D341Med (cell line): Measurements from ENCODE around the gene ZNF462.

Experiments
- DNase-seq: peaks from one replicate; pipeline ENCODE4 v3.0.0; 2012; ENCODE audit warnings: low spot score

The ZNF462 gene

DNA sequence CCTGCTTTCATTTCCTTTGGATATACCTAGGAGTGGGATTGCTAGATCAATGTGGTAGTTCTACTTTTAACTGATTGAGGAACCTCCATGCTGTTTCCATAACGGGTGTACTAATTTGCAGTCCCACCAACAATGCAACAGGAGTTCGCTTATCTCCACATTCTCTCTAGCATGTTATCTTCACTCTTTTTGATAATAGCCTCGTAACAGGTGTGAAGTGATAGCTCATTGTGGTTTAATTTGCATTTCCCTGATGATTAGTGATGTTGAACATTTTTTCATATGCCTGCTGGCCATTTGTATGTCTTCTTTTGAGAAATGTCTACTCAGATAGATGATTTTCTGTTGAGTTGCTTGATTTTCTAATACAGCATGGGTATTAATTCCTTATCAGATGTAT lies 142.2 kb downstream of the ZNF462 start:
- no peak for DNase-seq

GRCh38 chr9:107007402-107007801 lies 144.4 kb downstream of the ZNF462 start:
- DNase-seq: peak; percentile 45

GRCh38 chr9:107008011-107008410 lies 145.0 kb downstream of the ZNF462 start:
- peak; percentile 67 for DNase-seq

GRCh38 chr9:107008447-107008846 lies 145.5 kb downstream of the ZNF462 start:
- peak; percentile 50 for DNase-seq

DNA sequence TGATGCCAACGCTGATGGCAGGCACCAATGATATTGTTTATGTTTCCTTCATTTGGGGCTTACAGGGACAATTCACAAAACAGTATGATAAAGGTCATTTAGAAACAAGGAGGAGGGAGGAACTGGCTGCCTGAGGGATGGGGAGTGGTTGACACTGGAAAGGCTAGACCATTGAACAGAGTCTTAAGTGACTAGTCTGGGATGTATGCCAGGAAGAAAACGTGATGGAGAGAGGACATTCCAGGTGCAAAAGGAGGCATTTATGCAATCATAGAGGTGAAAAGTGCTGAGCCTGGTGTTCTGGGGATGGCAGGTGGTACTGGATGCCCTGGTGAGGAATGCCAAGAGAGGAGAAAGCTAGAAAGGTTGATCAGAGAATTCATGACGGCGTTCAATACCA lies 153.4 kb downstream of the ZNF462 start:
- DNase-seq: no peak

- no peak for DNase-seq
Observed at GRCh38 chr9:107018861-107019545, 156.0 kb downstream of the ZNF462 start.

DNA sequence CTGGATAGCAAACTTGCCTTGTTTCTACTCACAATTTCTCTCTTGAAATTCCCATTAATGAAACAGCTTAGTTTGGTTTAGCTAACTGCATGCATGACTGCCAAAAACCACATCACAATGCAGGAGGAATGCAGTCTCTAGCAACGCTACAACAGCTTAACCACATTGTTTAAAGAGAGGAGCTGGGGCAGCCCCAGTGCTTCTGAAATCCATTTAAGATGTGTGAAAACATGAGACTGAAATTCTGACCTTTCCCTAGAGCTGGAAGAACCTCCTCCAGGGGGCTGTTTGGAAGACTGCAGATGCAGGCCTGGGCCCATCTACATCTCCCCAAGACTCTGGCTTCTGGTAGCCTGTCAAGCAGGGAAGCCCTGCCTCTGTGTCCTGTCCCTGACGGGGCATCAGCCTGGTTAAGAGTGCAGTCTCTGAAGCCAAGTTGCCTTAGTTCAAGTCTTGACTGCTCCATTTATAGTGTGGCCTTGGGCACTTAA lies 157.1 kb downstream of the ZNF462 start:
- no peak for DNase-seq

- no peak for DNase-seq
Observed at GRCh38 chr9:107024193-107024592, 161.2 kb downstream of the ZNF462 start.

DNA sequence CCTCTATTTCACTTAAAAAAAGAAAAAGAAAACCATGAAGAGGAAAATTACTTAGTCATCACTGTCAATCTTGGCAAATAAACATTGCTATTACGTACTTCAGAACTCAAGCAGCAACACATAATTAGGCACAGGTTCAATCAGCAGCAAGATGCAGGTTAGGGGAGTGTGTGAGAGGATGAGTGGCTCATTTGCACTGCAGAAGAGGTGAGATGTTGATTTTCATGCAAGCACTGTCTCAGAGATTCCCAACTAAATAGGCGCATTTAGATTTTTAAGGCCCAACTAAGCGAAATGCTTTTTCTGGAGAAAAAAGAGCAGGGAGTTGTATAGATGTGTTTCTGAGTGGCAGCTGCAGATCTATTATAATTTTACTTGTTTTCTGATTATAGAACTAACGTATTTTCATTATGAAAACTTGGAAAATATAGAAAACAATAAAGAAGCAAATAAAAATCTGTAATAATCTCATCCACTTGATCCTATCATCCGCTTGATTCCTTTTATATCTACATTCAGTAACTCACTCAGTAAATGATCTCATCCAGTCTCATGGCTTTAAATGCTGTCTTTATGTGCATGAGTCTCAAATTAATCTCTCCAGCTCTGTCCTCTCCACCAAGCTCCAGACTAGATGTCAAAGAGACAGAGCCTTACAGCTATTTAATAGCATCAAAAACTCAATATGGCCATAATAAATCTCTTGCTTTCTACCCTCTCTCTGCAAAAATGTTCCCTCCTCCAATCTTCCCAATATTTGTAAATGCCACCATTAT lies 162.5 kb downstream of the ZNF462 start:
- no peak for DNase-seq

- DNase-seq: no peak
Observed at GRCh38 chr9:107029146-107029545, 166.2 kb downstream of the ZNF462 start.

DNA sequence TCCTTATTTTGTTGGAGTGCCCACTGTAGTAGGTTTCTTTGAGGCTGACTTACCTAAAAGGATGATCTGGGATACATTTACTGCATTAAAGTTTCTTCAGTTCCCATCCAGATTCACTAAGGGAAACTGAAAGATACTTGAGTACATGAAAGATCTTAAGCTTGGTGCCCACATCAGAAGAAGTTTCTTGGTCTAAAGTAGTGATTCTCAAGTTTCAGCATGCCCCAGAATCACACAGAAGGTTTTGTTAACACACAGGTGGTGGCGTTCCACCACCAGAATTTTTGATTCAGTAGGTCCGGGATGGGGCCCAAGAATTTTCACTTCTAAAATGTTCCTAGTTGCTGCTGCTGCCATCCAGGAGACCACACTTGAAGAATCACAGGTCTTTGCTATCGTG lies 171.0 kb downstream of the ZNF462 start:
- no peak for DNase-seq

DNA sequence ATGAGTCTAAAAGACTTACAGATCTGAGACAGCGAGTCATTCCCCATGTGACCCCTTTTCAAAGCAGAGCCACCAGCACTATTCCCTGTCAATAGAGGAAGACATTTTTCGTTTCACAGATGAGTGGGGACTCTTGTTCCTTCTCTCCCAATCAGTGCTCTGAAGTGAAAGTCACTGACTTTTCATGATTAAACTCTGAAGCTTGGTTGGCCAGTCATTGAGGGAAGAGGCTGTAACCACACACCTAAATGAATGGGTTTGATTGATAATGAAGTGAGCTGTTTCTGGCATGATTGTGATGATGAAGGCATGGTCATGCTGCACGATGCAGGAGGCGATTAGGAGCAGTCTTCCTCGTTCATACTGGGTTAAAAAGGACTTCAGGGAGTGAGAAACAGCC lies 171.9 kb downstream of the ZNF462 start:
- no peak for DNase-seq

- DNase-seq: peak; percentile 60
Observed at GRCh38 chr9:107036367-107036766, 173.4 kb downstream of the ZNF462 start.

DNA sequence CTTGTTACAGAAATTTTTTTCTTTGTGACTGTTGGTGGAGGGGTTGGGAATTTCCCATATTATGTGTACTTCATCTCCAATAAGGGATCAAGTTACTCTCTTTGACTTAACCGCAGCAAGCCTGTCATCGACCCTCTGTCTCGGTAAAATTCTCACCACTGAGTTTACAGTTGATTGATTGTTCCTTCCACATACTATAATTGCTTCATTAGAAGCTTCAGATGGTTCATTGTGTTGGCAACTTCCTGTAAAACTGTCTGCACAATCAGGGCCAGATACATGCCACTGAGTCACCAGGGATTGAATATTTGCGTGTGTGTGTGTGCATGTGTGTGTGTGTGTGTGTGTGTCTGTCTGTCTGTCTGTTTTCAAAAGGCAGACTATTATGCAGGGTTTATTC lies 176.6 kb downstream of the ZNF462 start:
- no peak for DNase-seq

DNA sequence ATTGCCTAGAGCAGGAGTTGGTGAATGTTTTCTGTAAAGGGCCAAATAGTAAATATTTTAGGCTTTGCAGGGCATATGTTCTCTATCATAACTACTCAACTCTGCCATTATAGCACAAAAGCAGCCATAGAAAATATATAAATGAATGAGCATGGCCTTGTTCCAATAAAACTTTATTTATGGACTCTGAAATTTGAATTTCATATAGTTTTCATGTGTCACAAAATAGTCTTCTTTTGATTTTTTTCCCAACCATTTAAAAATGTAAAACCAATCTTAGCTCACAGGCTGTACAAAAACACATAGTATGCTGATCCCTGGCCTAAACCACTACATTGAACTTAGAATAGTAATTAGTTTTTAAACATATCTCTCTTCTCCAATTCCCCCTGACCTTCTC lies 179.6 kb downstream of the ZNF462 start:
- no peak for DNase-seq

- DNase-seq: peak; percentile 80
Observed at GRCh38 chr9:107043886-107044285, 180.9 kb downstream of the ZNF462 start.

GRCh38 chr9:107044872-107045271 lies 181.9 kb downstream of the ZNF462 start:
- peak; percentile 47 for DNase-seq

DNA sequence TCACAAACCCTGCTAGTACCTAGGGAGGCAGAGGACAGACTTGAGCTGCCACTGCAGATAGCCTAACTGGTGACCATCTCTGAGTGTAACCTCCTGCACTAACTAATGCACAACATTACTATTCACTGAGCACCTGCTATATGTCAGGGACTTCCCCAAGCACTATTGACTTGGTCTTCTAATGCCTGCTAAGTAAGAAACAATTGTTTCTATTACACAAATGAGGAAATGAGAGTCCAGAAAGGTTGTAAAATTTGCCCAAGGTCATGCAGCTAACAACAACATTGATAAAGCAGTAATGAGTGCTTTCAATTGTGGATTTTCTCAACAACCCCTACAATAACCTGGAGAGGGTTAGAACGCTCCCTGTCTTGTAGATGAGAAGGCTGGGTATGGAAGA lies 183.7 kb downstream of the ZNF462 start:
- no peak for DNase-seq

DNA sequence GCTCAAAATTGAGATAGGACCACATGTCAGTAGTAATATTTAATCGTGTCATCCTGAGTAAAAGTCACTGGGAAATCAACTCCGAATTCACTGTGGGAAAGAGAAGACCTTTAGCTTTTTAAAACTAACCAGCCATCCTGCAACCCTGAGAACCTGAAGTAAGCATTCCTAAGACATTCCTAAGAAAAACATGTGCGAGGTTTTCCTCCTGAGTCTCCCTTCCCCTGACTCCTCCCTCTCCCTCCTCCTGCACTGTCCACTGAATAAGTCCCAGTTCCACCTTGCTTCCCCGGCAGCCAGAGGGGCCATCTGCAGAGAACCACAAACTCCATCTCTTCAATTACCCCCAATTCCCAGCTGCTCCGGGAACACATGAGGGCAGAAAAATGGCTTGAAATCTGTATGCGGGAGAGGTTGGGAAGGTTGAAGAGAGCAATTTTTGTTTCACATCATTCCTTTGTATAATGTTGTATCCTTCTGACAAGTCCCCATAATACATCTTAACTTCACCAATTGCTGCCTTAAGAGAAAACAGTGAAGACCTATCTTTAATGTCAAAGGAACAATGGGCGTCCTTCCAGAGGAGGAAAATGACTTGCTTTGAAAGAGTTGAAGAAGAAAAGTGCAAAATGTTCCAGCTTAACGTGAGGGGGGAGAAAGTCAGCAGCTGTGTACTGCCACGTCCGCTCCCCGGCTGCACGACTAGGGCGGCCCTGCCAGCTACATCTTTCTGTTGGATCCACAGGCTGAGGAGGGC lies 186.3 kb downstream of the ZNF462 start:
- no peak for DNase-seq

DNA sequence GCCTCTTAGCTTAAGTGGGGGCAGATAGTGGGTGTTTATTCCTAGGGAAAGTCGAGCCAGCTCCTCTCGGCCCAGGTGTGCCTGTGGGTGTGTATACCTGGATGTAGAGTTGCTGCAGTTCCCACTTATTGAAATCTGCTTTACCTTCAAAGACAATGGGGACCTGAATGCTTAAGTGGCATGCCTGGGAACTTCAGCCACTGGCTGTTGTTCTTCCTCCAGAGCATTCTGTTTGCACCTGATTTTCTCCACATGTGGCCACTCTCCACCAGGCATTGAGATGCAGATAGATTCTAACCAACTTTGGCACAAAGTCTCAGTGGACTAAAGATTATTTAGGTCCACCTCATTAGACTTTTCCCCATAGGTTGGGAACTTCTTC lies 186.8 kb downstream of the ZNF462 start:
- DNase-seq: no peak

- no peak for DNase-seq
Observed at GRCh38 chr9:107051392-107051791, 188.4 kb downstream of the ZNF462 start.

- DNase-seq: no peak
Observed at GRCh38 chr9:107054146-107054545, 191.2 kb downstream of the ZNF462 start.

GRCh38 chr9:107059220-107059619 lies 196.3 kb downstream of the ZNF462 start:
- no peak for DNase-seq
